Neural crest cell (in vitro differentiated cells): ENCODE measurements around the gene NFKB2. TPM values are rescaled to one million over a fixed set of nuclear protein-coding genes. Genes with fewer than 3 reads are reported as not detected.
A peak's percentile ranks its signal among the peaks of the same experiment; 100 is the strongest.

Experiments used
- DNase-seq: peaks from one replicate; pipeline ENCODE4 v3.0.0; 2021; ENCODE audit warnings: low read depth, mixed read lengths, low spot score
- H3K27ac Mint-ChIP-seq: one replicate; pipeline ENCODE4 v1.8.0; 2021; ENCODE audit warnings: mild to moderate bottlenecking, mixed read lengths; ENCODE audit not compliant: unreplicated experiment
- H3K27me3 Mint-ChIP-seq: 2 replicates; pipeline ENCODE4 v1.8.0; 2021; ENCODE audit warnings: low read depth, mild to moderate bottlenecking, mixed read lengths
- H3K36me3 Mint-ChIP-seq: 2 replicates; pipeline ENCODE4 v1.8.0; 2021; ENCODE audit warnings: low read depth, mild to moderate bottlenecking, mixed read lengths
- H3K4me1 Mint-ChIP-seq: 2 replicates; pipeline ENCODE4 v1.8.0; 2021; ENCODE audit warnings: mixed read lengths
- H3K4me3 Mint-ChIP-seq: one replicate; pipeline ENCODE4 v1.8.0; 2021; ENCODE audit warnings: mild to moderate bottlenecking, mixed read lengths
- H3K9me3 Mint-ChIP-seq: 2 replicates; pipeline ENCODE4 v1.8.0; 2021; ENCODE audit warnings: mixed read lengths
- CTCF ChIP-seq: fragments of 200-600 bp; sonication (generic); conservative IDR thresholded peaks from 2 replicates; pipeline ENCODE4 v1.5.0; 2021; ENCODE audit warnings: antibody characterized with exemption, mild to moderate bottlenecking
- total RNA-seq: library from RNA; stranded (reverse); gene quantifications from 2 replicates; pipeline ENCODE4 v1.2.1, GENCODE V29; 2021

NFKB2 gene
- total RNA-seq, 1 donor from 2014 or later: 26.1 TPM

GRCh38 chr10:102400076-102400475, 4.6 kb downstream of the NFKB2 start:
- TF ChIP-seq CTCF: no peak
- Mint-ChIP-seq H3K36me3 (no peaks in the 10 kb centered on the region), H3K27ac (no peak overlapping the region), H3K4me1 (peaks cover 22% of the 10 kb centered on the region), H3K4me3 (peak overlapping the region; percentile 72), H3K9me3 (no peaks in the 10 kb centered on the region), H3K27me3 (no peaks in the 10 kb centered on the region)
- no peak for DNase-seq

- TF ChIP-seq CTCF: no peak
- Mint-ChIP-seq H3K4me1 (peaks cover 22% of the 10 kb centered on the region), H3K27ac (peak overlapping the region; percentile 71), H3K4me3 (peak overlapping the region; percentile 27), H3K9me3 (no peaks in the 10 kb centered on the region), H3K36me3 (no peaks in the 10 kb centered on the region), H3K27me3 (no peaks in the 10 kb centered on the region)
- no peak for DNase-seq
Observed at GRCh38 chr10:102400598-102401341, 5.3 kb downstream of the NFKB2 start.

GRCh38 chr10:102401342-102401654, 5.8 kb downstream of the NFKB2 start:
- H3K4me3 Mint-ChIP-seq: no peak overlapping the region
- H3K36me3 Mint-ChIP-seq: no peaks in the 10 kb centered on the region
- no peak overlapping the region for H3K27ac Mint-ChIP-seq
- H3K4me1 Mint-ChIP-seq: peaks cover 17% of the 10 kb centered on the region
- H3K27me3 Mint-ChIP-seq: no peaks in the 10 kb centered on the region
- H3K9me3 Mint-ChIP-seq: no peaks in the 10 kb centered on the region
- DNase-seq: no peak
- TF ChIP-seq CTCF: no peak

- TF ChIP-seq CTCF: no peak
- H3K4me1 Mint-ChIP-seq: peaks cover 14% of the 10 kb centered on the region
- DNase-seq: no peak
- peak overlapping the region; percentile 54 for H3K4me3 Mint-ChIP-seq
- no peak overlapping the region for H3K27ac Mint-ChIP-seq
- no peaks in the 10 kb centered on the region for H3K36me3 Mint-ChIP-seq
- no peaks in the 10 kb centered on the region for H3K27me3 Mint-ChIP-seq
- no peaks in the 10 kb centered on the region for H3K9me3 Mint-ChIP-seq
Observed at GRCh38 chr10:102401735-102402511, 6.4 kb downstream of the NFKB2 start.

- H3K36me3 Mint-ChIP-seq: no peaks in the 10 kb centered on the region
- DNase-seq: no peak
- H3K27me3 Mint-ChIP-seq: no peaks in the 10 kb centered on the region
- no peak overlapping the region for H3K27ac Mint-ChIP-seq
- no peaks in the 10 kb centered on the region for H3K9me3 Mint-ChIP-seq
- peaks cover 19% of the 10 kb centered on the region for H3K4me1 Mint-ChIP-seq
- H3K4me3 Mint-ChIP-seq: peak overlapping the region; percentile 54
- TF ChIP-seq CTCF: no peak
Observed at GRCh38 chr10:102402512-102402896, 7.0 kb downstream of the NFKB2 start.
